AG08395 (cell line): Measurements from ENCODE around the gene NT5C3B.
"Not testable (repeated sequence)": the region's sequence is repeated elsewhere in the genome, so short reads cannot be mapped to it uniquely, and the experiment has no call there.

Source experiments
- DNase-seq: peaks from one replicate; pipeline ENCODE4 v3.0.0; 2012; ENCODE audit warnings: mixed read lengths, low spot score

Gene NT5C3B

DNA sequence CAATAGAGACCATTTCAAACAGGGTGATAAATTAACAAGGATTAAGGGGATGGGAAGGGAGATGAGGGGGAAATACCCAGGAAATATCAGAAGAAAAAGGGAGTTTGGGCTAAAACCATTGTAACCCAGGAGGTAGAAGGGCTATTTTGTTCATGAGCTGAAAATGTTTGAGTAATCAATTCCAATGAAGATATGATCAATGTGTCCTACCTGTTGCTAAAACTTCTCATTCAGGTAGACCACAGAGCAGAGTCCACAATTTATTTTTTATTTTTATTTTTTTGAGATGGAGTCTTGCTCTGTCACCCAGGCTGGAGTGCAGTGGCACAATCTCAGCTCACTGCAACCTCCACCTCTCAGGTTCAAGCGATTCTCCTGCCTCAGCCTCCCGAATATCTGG is 3.4 kb upstream of the NT5C3B start:
- not testable (repeated sequence) for DNase-seq

- no peak for DNase-seq
These were observed 1.9 kb upstream of the NT5C3B start, which contains the start of gene KLHL10 for GRCh38 chr17:41837761-41838538. TSS of gene KLHL10 (plus strand) at chr17:41837825. CDS start at chr17:41837933, 108 bp downstream.

DNA sequence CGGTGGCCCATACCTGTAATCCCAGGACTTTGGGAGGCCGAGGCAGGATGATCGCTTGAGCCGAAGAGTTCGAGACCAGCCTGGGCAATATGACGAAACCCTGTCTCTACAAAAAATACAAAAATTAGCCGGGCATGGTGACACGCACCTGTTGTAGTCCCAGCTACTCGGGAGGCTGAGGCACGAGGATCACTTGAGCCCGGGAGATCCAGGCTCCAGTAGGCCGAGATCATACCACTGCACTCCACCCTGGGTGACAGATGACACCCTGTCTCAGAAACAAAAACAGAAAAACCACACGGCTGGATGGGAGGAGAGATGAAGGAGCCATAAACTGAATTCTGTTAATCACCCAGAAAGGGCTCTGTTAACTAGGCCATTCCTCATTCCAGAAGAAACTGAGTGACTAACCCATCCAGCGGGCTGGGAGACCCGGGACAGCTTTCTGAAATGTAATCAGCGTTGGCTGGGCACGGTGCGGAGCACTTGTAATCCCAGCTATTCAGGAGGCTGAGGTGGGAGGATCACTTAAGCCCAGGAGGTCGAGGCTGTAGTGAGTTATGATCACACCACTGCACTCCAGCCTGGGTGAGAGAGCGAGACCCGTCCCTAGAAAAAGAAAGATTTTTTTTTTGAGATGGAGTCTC is 641 bp upstream of the NT5C3B start:
- DNase-seq, result no peak

DNA sequence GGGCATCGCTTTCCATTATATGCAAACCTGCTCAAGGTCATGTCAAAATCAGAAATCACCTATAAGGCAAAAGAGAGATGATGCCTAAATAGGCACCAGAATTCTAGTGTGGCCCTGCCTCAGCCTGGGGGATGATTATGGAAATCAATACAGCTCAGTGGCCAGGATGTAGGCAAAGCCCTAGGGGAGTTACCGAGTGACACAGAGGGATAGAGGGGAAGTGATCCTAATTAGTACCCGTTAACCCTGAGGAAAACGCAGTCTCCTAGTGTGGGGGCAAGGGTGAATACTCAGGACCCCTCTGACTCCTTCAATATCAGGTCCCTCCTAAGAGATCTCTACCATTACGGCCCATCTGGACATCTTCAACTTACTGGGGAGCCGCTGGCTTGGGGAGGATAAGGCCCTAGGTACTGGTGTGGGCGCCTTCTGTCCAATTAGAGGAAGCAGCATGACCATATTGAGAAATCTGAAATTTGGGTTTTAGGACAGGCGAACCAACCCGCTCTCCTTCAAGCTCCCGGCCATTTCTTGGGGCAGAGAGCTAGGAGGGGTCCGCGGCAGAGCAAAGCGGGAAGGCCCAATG is 725 bp downstream of the NT5C3B start:
- DNase-seq, result peak; percentile 43

- DNase-seq, result not testable (repeated sequence)
These were observed 6.1 kb downstream of the NT5C3B start for GRCh38 chr17:41829961-41830360.

- no peak for DNase-seq
These were observed 10.7 kb downstream of the NT5C3B start for GRCh38 chr17:41825175-41825845.

GRCh38 chr17:41824086-41824485 is 11.9 kb downstream of the NT5C3B start:
- peak; percentile 72 for DNase-seq

- no peak for DNase-seq
These were observed 12.5 kb downstream of the NT5C3B start for GRCh38 chr17:41823580-41823979.

GRCh38 chr17:41823141-41823524 is 12.9 kb downstream of the NT5C3B start:
- no peak for DNase-seq

GRCh38 chr17:41822216-41823140 is 13.6 kb downstream of the NT5C3B start:
- no peak for DNase-seq

DNA sequence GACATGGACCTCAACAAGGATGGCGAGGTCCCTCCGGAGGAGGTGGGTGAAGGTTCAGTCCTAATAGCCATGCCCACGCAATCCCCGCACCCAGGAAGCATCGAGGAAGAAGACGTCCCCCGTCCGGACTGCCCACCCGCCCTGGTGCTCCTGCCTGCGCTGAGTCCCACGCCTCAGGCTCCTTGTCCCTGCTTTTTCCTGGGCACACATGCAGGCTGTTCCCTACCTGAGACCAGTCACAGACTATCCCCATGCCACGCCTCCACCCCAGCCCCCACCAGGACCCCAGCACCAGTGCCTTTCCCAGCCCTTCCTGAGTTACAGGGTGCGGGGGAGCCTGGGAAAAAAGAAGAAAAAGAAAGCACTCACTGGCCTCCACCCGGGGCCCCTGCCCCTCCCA is 14.3 kb downstream of the NT5C3B start:
- no peak for DNase-seq

GRCh38 chr17:41818024-41818423 is 18.0 kb downstream of the NT5C3B start:
- no peak for DNase-seq

GRCh38 chr17:41816637-41817320 is 19.3 kb downstream of the NT5C3B start:
- no peak for DNase-seq

GRCh38 chr17:41814195-41814594 is 21.8 kb downstream of the NT5C3B start:
- DNase-seq, result no peak

- no peak for DNase-seq
These were observed 22.3 kb downstream of the NT5C3B start for GRCh38 chr17:41813699-41814124.

GRCh38 chr17:41813152-41813680 is 22.8 kb downstream of the NT5C3B start:
- DNase-seq, result no peak

GRCh38 chr17:41812381-41813151 is 23.5 kb downstream of the NT5C3B start, which contains the start of gene FKBP10:
TSS of gene FKBP10 (plus strand) at chr17:41813004. CDS start at chr17:41813035, 31 bp downstream.
- DNase-seq, result peak; percentile 93

DNA sequence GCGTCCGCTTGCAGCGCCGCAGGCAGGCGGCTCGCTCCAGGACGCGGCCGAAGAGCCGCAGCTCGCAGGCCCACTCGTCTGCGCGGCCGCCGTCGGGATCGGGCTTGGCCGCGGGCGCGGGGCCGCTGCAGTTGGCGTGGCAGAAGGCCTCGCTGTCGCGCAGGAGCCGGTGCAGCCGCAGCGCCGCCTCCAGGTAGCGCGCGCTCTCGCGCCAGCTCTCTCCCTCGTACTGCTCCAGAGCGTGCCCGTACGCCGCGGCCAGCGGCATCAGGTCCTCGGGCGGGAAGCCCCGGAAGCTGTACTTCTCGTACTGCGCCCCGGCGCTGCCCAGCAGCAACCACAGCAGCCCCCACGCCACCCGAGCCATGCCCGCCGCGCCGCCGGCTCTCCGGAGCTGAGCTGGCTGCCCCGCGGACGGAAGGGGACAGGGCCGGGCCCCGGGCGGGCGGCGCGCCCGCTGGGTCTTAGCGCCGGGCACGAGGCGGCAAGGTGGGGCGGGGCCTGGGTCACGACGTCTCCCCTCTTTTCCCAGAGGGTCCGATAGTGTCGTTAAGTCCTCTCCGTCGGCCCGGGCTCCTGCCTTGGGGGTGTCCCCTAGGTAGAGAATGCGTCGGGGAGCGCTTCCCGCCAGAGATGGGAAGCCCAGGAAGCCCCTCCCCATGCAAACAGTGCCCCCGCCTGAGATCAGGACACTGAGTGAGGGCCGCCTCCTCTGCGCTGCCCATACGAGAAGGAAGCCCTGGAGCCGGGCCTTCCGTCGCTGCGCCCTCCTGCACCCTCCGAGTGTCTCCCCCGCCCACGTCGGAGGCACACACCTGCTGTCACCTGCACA is 24.3 kb downstream of the NT5C3B start, which contains the start of gene P3H4:
Gene P3H4, minus strand, starts transcription at position 401 of the 832 bp plus-strand sequence. Its CDS starts 34 bp downstream, at position 367.
- peak; percentile 85 for DNase-seq
